B cell (primary cell): Measurements from ENCODE around the gene NACAD.
A peak's percentile ranks its signal among the peaks of the same experiment; 100 is the strongest.

Experiments used
- EZH2 ChIP-seq: IDR thresholded peaks from 2 replicates; pipeline ENCODE4 v1.6.1; 2012; ENCODE audit warnings: borderline replicate concordance, low read depth, mild to moderate bottlenecking, moderate library complexity, low read length; ENCODE audit not compliant: insufficient read depth, poor library complexity, severe bottlenecking
- TF ChIP-seq, protein P1 (sequence below): fragments of 200-600 bp; IDR thresholded peaks from one replicate; pipeline ENCODE4 v1.8.0; 2022; ENCODE audit warnings: antibody characterized with exemption, mild to moderate bottlenecking

DNA sequence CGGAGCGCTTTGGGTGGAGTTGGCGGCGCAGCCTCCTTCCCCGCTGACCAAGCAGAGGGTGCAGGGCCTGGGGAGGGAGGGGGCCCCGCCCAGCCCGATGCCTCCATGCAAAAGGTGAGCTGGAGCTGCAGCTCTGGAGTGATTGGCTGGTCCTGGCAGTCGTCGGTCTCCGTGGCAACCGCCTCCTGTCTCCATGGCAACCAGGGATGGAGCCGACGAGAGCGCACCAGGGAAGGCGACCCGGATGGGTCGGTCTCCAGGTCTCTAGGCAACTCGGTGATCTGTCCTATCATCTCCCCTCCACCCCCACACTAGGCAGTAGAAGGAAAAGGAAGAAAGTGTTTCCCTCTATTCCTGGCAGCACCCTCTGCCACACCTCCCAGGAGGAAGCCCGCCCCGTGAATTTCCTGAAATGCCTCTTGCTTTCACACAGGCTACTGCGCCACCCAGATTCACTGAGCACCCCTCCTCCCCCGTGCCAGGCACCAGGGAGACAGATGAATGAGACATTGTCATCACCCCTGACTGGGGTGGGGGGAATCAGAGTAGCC, 647 bp upstream of the NACAD start:
- TF ChIP-seq, protein P1, sequence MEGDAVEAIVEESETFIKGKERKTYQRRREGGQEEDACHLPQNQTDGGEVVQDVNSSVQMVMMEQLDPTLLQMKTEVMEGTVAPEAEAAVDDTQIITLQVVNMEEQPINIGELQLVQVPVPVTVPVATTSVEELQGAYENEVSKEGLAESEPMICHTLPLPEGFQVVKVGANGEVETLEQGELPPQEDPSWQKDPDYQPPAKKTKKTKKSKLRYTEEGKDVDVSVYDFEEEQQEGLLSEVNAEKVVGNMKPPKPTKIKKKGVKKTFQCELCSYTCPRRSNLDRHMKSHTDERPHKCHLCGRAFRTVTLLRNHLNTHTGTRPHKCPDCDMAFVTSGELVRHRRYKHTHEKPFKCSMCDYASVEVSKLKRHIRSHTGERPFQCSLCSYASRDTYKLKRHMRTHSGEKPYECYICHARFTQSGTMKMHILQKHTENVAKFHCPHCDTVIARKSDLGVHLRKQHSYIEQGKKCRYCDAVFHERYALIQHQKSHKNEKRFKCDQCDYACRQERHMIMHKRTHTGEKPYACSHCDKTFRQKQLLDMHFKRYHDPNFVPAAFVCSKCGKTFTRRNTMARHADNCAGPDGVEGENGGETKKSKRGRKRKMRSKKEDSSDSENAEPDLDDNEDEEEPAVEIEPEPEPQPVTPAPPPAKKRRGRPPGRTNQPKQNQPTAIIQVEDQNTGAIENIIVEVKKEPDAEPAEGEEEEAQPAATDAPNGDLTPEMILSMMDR = no peak
- TF ChIP-seq EZH2 = peak; percentile 25
